Tibial artery (tissue), 4 donors: ENCODE measurements around the gene DERL3.
A peak's percentile ranks its signal among the peaks of the same experiment; 100 is the strongest.

ENCODE experiments used
- DNase-seq, 2 donors: peaks; one replicate each; pipeline ENCODE4 v3.0.0-alpha.2; 2019
- H3K27ac ChIP-seq, 2 donors: fragments of 200-600 bp; sonication (generic) in 1 of 2; 1 replicate in 1 of 2; 2 replicates in 1 of 2; pipeline ENCODE4 v1.5.1; 2018 to 2019; ENCODE audit warnings: mild to moderate bottlenecking in 1 of 2
- H3K27me3 ChIP-seq, 2 donors: fragments of 200-600 bp; sonication (generic) in 1 of 2; one replicate each; pipeline versions ENCODE4 v1.5.1 to v1.6.0; 2016 to 2019
- H3K36me3 ChIP-seq, 3 donors: fragments of 200-600 bp; sonication (generic) in 2 of 3; one replicate each; pipeline ENCODE4 v1.5.1; 2016 to 2019; ENCODE audit warnings: mild to moderate bottlenecking in 2 of 3
- H3K4me1 ChIP-seq, 4 donors: fragments of 200-600 bp; sonication (generic) in 2 of 4; 1 replicate in 3 of 4; 2 replicates in 1 of 4; pipeline ENCODE4 v1.5.1; 2016 to 2019
- H3K4me3 ChIP-seq, 2 donors: fragments of 200-600 bp; sonication (generic) in 1 of 2; 1 replicate in 1 of 2; 2 replicates in 1 of 2; pipeline ENCODE4 v1.5.1; 2018 to 2019; ENCODE audit warnings: mild to moderate bottlenecking in 2 of 2
- H3K9me3 ChIP-seq, 3 donors: fragments of 200-600 bp; sonication (generic) in 1 of 3; one replicate each; pipeline ENCODE4 v1.5.1; 2016 to 2019
- CTCF ChIP-seq, 2 experiments: fragments of 200-600 bp in 1 of 2; fragments of 450-650 bp in 1 of 2; IDR thresholded peaks; one replicate each; pipeline ENCODE4 v1.5.1; 2017 to 2019; ENCODE audit warnings: antibody characterized with exemption in 2 of 2, mild to moderate bottlenecking in 1 of 2, moderate library complexity in 1 of 2
- intact Hi-C: fragments of 100-400 bp; cut with DNase I; formaldehyde crosslinking; loops from one replicate; pipeline ENCODE4 v1.15.0; 2023; ENCODE audit warnings: low total_unique reads

The DERL3 gene

GRCh38 chr22:23791738-23792645, 46.8 kb downstream of the DERL3 start:
- intact Hi-C loops = no loop called here
- H3K27me3 ChIP-seq = no peaks in the 10 kb centered on the region
- no peak overlapping the region for H3K27ac ChIP-seq
- no peak overlapping the region for H3K4me3 ChIP-seq
- no peak for TF ChIP-seq CTCF (IDR thresholded peaks at IDR 0.05)
- no peaks in the 10 kb centered on the region for H3K9me3 ChIP-seq
- no peak for DNase-seq
- peaks cover 0 to 25% (median 15%) of the 10 kb centered on the region in 4 donors for H3K4me1 ChIP-seq
- H3K36me3 ChIP-seq = peaks cover 33 to 56% (median 40%) of the 10 kb centered on the region in 3 donors

GRCh38 chr22:23790819-23791737, 47.7 kb downstream of the DERL3 start:
- peaks cover 31 to 47% (median 34%) of the 10 kb centered on the region in 3 donors for H3K36me3 ChIP-seq
- no peaks in the 10 kb centered on the region for H3K27me3 ChIP-seq
- H3K4me1 ChIP-seq = peaks cover 0 to 30% (median 20%) of the 10 kb centered on the region in 4 donors
- intact Hi-C loops = no loop called here
- TF ChIP-seq CTCF (IDR thresholded peaks at IDR 0.05) = no peak
- H3K27ac ChIP-seq = no peak overlapping the region
- H3K4me3 ChIP-seq = no peak overlapping the region
- DNase-seq = no peak
- H3K9me3 ChIP-seq = no peaks in the 10 kb centered on the region

GRCh38 chr22:23789638-23790037, 49.2 kb downstream of the DERL3 start:
- no peak overlapping the region for H3K27ac ChIP-seq
- peaks cover 0 to 37% (median 24%) of the 10 kb centered on the region in 4 donors for H3K4me1 ChIP-seq
- no peak overlapping the region for H3K4me3 ChIP-seq
- no peaks in the 10 kb centered on the region for H3K9me3 ChIP-seq
- intact Hi-C loops = no loop called here
- DNase-seq = no peak
- H3K27me3 ChIP-seq = no peaks in the 10 kb centered on the region
- no peak for TF ChIP-seq CTCF (IDR thresholded peaks at IDR 0.05)
- peaks cover 19 to 33% (median 26%) of the 10 kb centered on the region in 3 donors for H3K36me3 ChIP-seq

GRCh38 chr22:23789121-23789520, 49.7 kb downstream of the DERL3 start:
- Histone ChIP-seq H3K36me3 (peaks cover 16 to 28% (median 21%) of the 10 kb centered on the region in 3 donors), H3K27me3 (no peaks in the 10 kb centered on the region), H3K4me3 (no peak overlapping the region), H3K4me1 (peaks cover 0 to 37% (median 24%) of the 10 kb centered on the region in 4 donors), H3K9me3 (no peaks in the 10 kb centered on the region), H3K27ac (no peak overlapping the region)
- DNase-seq = no peak
- intact Hi-C loops = no loop called here
- no peak for TF ChIP-seq CTCF (IDR thresholded peaks at IDR 0.05)

GRCh38 chr22:23787910-23788309, 50.9 kb downstream of the DERL3 start:
- DNase-seq = no peak
- no peaks in the 10 kb centered on the region for H3K27me3 ChIP-seq
- H3K27ac ChIP-seq = peak overlapping the region in 1 of 2 donors; percentile 93
- TF ChIP-seq CTCF (IDR thresholded peaks at IDR 0.05) = no peak
- peak overlapping the region; percentile 76 to 93 for H3K4me3 ChIP-seq
- no peaks in the 10 kb centered on the region for H3K9me3 ChIP-seq
- intact Hi-C loops = no loop called here
- H3K4me1 ChIP-seq = peaks cover 0 to 37% (median 24%) of the 10 kb centered on the region in 4 donors
- peaks cover 5 to 15% (median 11%) of the 10 kb centered on the region in 3 donors for H3K36me3 ChIP-seq
